RWPE2 (cell line): ENCODE data around the gene MAPRE3.

Experiments
- ATAC-seq: fragments of 200-7000 bp; cut with Tn5 transposase; 3 replicates; pipeline ENCODE4 v1.9.1; 2021; ENCODE audit warnings: low read depth
- DNase-seq: peaks from one replicate; pipeline ENCODE4 v3.0.0-alpha.2; 2020; ENCODE audit warnings: low spot score
- H3K27ac ChIP-seq: fragments of 450-650 bp; 2 replicates; pipeline ENCODE4 v1.5.1; 2017; ENCODE audit warnings: mild to moderate bottlenecking; ENCODE audit not compliant: poor library complexity, severe bottlenecking
- H3K27me3 ChIP-seq: fragments of 250-450 bp; sonication (Bioruptor Pico); 2 replicates; pipeline ENCODE4 v1.5.1; 2021; ENCODE audit warnings: mild to moderate bottlenecking, moderate library complexity; ENCODE audit not compliant: insufficient read depth, poor library complexity, severe bottlenecking
- H3K36me3 ChIP-seq: fragments of 250-450 bp; sonication (Bioruptor Pico); 2 replicates; pipeline ENCODE4 v1.5.1; 2020; ENCODE audit warnings: low read depth, mild to moderate bottlenecking, moderate library complexity
- H3K4me1 ChIP-seq: fragments of 250-450 bp; sonication (Bioruptor Pico); 2 replicates; pipeline ENCODE4 v1.5.1; 2021; ENCODE audit warnings: mild to moderate bottlenecking, moderate library complexity; ENCODE audit not compliant: insufficient read depth, poor library complexity, severe bottlenecking
- H3K4me3 ChIP-seq: fragments of 250-450 bp; sonication (Bioruptor Pico); 2 replicates; pipeline ENCODE4 v1.5.1; 2021; ENCODE audit warnings: mild to moderate bottlenecking, moderate library complexity; ENCODE audit not compliant: severe bottlenecking
- H3K9me3 ChIP-seq: fragments of 250-450 bp; sonication (Bioruptor Pico); 2 replicates; pipeline ENCODE4 v1.5.1; 2021; ENCODE audit warnings: mild to moderate bottlenecking, moderate library complexity; ENCODE audit not compliant: severe bottlenecking
- TF ChIP-seq, protein P1 (sequence below): fragments of 450-650 bp; IDR thresholded peaks from one replicate; pipeline ENCODE4 v1.5.1; 2017; ENCODE audit warnings: mild to moderate bottlenecking, moderate library complexity; ENCODE audit not compliant: poor library complexity, severe bottlenecking

Gene MAPRE3

DNA sequence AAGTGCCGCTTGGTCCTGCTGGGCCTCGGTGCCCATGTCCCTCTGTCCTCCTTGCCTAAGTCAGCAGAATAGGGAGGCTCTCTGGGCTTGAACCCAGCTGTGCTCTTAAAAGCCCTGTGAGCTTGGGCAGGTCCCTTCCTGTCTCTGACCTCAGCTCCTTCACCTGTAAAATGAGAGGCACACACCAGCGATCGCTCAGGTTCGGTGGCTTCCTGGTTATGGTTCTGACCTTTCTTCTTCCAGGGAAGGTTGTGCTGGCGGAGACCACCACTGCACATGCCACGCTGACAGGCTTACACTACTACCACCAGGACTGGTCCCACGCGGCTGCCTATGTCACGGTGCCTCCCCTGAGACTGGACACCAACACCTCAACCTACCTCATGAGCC is 36.1 kb upstream of the MAPRE3 start:
- H3K27me3 ChIP-seq, result no peaks in the 10 kb centered on the region
- no peak for DNase-seq

DNA sequence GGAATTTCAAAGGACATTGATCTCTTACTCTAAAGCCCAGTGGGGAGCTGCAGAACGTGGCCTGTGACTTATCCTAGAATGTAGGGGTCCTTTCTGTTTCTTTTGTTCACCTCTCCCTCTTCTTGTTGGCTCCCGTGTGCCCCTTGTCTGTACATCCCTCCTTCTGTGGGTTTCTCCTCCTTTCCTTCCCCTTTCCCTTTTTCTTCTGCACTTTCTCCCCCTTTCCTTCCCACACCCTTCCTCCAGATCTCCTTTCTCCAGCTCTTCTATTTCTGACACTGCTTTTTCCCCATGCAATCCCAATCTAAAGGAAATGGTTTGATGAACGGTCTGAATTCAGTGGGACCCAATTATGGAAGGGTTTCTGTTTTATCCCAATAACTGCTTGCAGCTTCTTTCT is 35.5 kb upstream of the MAPRE3 start:
- Histone ChIP-seq H3K4me3 (no peak overlapping the region), H3K36me3 (no peaks in the 10 kb centered on the region), H3K27me3 (no peaks in the 10 kb centered on the region), H3K27ac (no peak overlapping the region), H3K9me3 (no peaks in the 10 kb centered on the region), H3K4me1 (no peaks in the 10 kb centered on the region)
- DNase-seq, result no peak
- TF ChIP-seq, protein P1, sequence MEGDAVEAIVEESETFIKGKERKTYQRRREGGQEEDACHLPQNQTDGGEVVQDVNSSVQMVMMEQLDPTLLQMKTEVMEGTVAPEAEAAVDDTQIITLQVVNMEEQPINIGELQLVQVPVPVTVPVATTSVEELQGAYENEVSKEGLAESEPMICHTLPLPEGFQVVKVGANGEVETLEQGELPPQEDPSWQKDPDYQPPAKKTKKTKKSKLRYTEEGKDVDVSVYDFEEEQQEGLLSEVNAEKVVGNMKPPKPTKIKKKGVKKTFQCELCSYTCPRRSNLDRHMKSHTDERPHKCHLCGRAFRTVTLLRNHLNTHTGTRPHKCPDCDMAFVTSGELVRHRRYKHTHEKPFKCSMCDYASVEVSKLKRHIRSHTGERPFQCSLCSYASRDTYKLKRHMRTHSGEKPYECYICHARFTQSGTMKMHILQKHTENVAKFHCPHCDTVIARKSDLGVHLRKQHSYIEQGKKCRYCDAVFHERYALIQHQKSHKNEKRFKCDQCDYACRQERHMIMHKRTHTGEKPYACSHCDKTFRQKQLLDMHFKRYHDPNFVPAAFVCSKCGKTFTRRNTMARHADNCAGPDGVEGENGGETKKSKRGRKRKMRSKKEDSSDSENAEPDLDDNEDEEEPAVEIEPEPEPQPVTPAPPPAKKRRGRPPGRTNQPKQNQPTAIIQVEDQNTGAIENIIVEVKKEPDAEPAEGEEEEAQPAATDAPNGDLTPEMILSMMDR, result no peak
- no peak for ATAC-seq

More for the DNA sequence above, 36.1 kb upstream of the MAPRE3 start:
- Histone ChIP-seq H3K27ac (no peak overlapping the region), H3K4me1 (no peaks in the 10 kb centered on the region), H3K9me3 (no peaks in the 10 kb centered on the region), H3K36me3 (no peaks in the 10 kb centered on the region), H3K4me3 (no peak overlapping the region)
- no peak for ATAC-seq
- TF ChIP-seq, protein P1, result no peak

DNA sequence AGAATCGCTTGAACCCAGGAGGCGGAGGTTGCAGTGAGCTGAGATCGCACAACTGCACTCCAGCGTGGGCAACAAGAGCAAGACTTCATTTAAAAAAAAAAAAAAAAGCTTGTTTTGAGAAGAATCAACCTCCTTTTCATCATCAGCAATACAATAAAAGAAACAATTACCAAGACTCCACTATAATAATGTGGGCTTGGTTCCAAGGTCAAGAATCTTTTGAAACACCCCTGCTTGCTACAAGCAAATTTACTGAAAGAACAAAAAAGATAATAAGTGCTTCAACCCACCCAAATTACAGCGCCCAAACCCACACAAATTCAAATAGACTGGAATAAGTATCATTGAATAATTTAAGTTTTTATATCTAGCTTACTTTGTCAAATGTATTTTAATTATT is 33.6 kb upstream of the MAPRE3 start:
- TF ChIP-seq, protein P1, result no peak
- no peak overlapping the region for H3K27ac ChIP-seq
- no peaks in the 10 kb centered on the region for H3K27me3 ChIP-seq
- H3K36me3 ChIP-seq, result no peaks in the 10 kb centered on the region
- no peaks in the 10 kb centered on the region for H3K9me3 ChIP-seq
- ATAC-seq, result no peak
- H3K4me3 ChIP-seq, result no peak overlapping the region
- DNase-seq, result no peak
- H3K4me1 ChIP-seq, result no peaks in the 10 kb centered on the region

DNA sequence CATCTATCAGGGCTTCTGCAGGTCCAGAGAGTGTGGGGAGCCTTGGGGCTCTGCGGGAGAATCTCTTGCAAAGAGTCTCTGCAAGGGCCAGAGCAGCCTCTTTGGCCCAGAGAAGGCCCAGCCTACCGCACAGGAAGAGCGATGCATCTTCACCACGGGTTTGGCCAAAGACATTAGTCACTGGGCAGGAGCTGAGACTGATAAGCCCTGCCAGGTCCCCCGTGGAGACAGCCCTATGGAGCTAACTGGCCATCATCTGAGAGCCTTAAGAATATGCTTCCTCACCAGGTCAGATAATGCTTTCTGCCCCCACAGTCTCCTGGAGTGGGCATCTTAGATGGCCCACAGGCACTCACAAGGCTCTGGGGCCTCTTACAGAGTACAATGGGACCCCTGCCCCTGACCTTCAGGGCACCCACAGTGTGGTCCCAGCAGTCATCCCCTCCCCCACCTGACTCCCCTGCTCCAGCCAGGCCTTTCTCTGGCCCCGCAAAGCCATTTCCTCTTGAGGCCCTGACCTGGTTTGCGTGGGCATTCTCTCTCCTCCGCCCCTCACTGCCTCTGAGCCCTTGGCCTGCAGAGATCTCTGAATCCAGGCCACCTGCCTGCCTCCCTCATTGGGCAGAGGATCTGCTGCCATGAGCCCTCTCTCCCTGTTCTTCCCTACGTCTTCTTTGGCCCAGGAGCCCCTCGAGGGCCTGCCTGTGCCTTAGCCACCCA is 31.9 kb upstream of the MAPRE3 start:
- no peak overlapping the region for H3K4me3 ChIP-seq
- H3K4me1 ChIP-seq, result no peaks in the 10 kb centered on the region
- ATAC-seq (no peak), DNase-seq (no peak)
- TF ChIP-seq, protein P1, result no peak
- H3K9me3 ChIP-seq, result no peaks in the 10 kb centered on the region
- no peaks in the 10 kb centered on the region for H3K36me3 ChIP-seq
- H3K27ac ChIP-seq, result no peak overlapping the region
- no peaks in the 10 kb centered on the region for H3K27me3 ChIP-seq

DNA sequence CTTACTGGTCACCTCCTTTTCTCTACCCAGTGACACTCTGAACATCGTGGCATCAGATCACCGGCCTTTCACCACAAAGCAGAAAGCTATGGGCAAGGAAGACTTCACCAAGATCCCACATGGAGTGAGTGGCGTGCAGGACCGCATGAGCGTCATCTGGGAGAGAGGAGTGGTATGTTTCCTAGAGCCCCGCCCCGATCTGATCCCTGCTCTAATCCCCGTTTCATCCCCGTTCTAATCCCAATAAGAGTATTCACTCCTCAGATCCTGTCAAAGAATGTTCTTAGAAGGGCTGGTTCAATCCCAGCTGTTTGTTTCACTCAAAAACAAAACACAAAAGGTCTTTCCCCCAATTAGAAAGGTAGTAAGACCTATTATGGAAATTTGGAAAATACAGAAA is 30.4 kb upstream of the MAPRE3 start:
- Histone ChIP-seq H3K36me3 (no peaks in the 10 kb centered on the region), H3K4me3 (no peak overlapping the region), H3K27ac (no peak overlapping the region), H3K27me3 (no peaks in the 10 kb centered on the region), H3K4me1 (no peaks in the 10 kb centered on the region), H3K9me3 (no peaks in the 10 kb centered on the region)
- DNase-seq (no peak), ATAC-seq (no peak)
- TF ChIP-seq, protein P1, result no peak
